GM12878 (cell line): ENCODE measurements around the gene MID1. TPM values are rescaled to one million over a fixed set of nuclear protein-coding genes. Genes with fewer than 3 reads are reported as not detected.

Source experiments
- ATAC-seq: fragments of 200-7000 bp; cut with Tn5 transposase; 3 replicates; pipeline ENCODE4 v1.9.1; 2020; ENCODE audit warnings: mild to moderate bottlenecking, moderate library complexity
- BruUV-seq: library from RNA; stranded (reverse); fragments of 400-500 nt; replicated peaks from 2 replicates; lab custom pipeline; 2021; lab: Mats Ljungman, UMichigan
- CTCF ChIA-PET: fragments of 300-600 bp; sonication (Branson Sonifier 250); formaldehyde crosslinking; extraction: SDS; loops from one replicate; lab custom pipeline; 2021; ENCODE audit warnings: inconsistent platforms; lab: Yijun Ruan, JAX
- POLR2A ChIA-PET: fragments of 350-600 bp; formaldehyde crosslinking; extraction: SDS; loops from one replicate; lab custom pipeline; 2021; ENCODE audit warnings: inconsistent platforms; lab: Charles Lee
- RAD21 ChIA-PET: fragments of 300-600 bp; sonication (Branson Sonifier 250); formaldehyde crosslinking; loops from one replicate; lab custom pipeline; 2023; ENCODE audit warnings: antibody characterized with exemption; ENCODE audit not compliant: unreplicated experiment; lab: Charles Lee
- SMC1A ChIA-PET: fragments of 300-600 bp; sonication (Branson Sonifier 250); formaldehyde crosslinking; loops from one replicate; lab custom pipeline; 2023; ENCODE audit not compliant: unreplicated experiment, uncharacterized antibody; lab: Charles Lee
- DNase-seq: peaks from one replicate; pipeline ENCODE4 v3.0.0-alpha.2; 2011; ENCODE audit warnings: low read depth, low spot score
- FAIRE-seq: peaks from 3 replicates; lab custom pipeline; 2011; peaks lifted over from hg19 to GRCh38; lab: Jason Lieb, UNC
- H2AFZ ChIP-seq: 2 replicates; pipeline ENCODE4 v1.6.0; 2011; ENCODE audit warnings: low read depth, low read length, control low read depth; ENCODE audit not compliant: control insufficient read depth
- H3K27ac ChIP-seq: 2 replicates; pipeline ENCODE4 v1.5.1; 2011; ENCODE audit warnings: control low read depth; ENCODE audit not compliant: control insufficient read depth, insufficient read depth
- H3K27me3 ChIP-seq, 2 experiments: replicated peaks in 1 of 2; 2 replicates each; pipeline versions ENCODE4 v1.6.0 to v1.6.1; 2011; ENCODE audit warnings: low read length in 1 of 2; ENCODE audit not compliant: control insufficient read depth in 2 of 2, insufficient read depth in 2 of 2
- H3K36me3 ChIP-seq, 2 experiments: 2 replicates each; pipeline ENCODE4 v1.5.1; 2011; ENCODE audit warnings: low read length in 1 of 2; ENCODE audit not compliant: control insufficient read depth in 2 of 2, insufficient read depth in 2 of 2
- H3K4me1 ChIP-seq: 2 replicates; pipeline ENCODE4 v1.6.1; 2011; ENCODE audit warnings: mild to moderate bottlenecking, low read length, moderate library complexity, mixed read lengths; ENCODE audit not compliant: control insufficient read depth, insufficient read depth
- H3K4me2 ChIP-seq: 2 replicates; pipeline ENCODE4 v1.6.0; 2011; ENCODE audit warnings: control low read depth; ENCODE audit not compliant: control insufficient read depth, insufficient read depth
- H3K4me3 ChIP-seq: fragments of 200-600 bp; sonication (generic); 2 replicates; pipeline ENCODE4 v1.5.1; 2016
- H3K79me2 ChIP-seq: 2 replicates; pipeline ENCODE4 v1.6.0; 2011; ENCODE audit warnings: low read length; ENCODE audit not compliant: control insufficient read depth, insufficient read depth
- H3K9ac ChIP-seq: 2 replicates; pipeline ENCODE4 v1.8.0; 2011; ENCODE audit warnings: low read length, control low read depth, mixed read lengths; ENCODE audit not compliant: control insufficient read depth, insufficient read depth
- H3K9me3 ChIP-seq: replicated peaks from 3 replicates; pipeline ENCODE4 v1.5.1; 2011; ENCODE audit warnings: mild to moderate bottlenecking, low read length; ENCODE audit not compliant: control insufficient read depth, insufficient read depth
- H4K20me1 ChIP-seq: 2 replicates; pipeline ENCODE4 v1.6.0; 2011; ENCODE audit not compliant: control insufficient read depth, insufficient read depth
- ATF3 ChIP-seq: IDR thresholded peaks from 2 replicates; pipeline ENCODE4 v1.6.1; 2011; ENCODE audit warnings: low read depth, mild to moderate bottlenecking, low read length, moderate library complexity, borderline replicate concordance; ENCODE audit errors: extremely low read depth
- BRCA1 ChIP-seq: IDR thresholded peaks from 2 replicates; pipeline ENCODE4 v1.6.1; 2011; ENCODE audit warnings: low read depth, low read length, improper control_type of control experiment
- ELK1 ChIP-seq: IDR thresholded peaks from 2 replicates; pipeline ENCODE4 v1.6.1; 2012; ENCODE audit warnings: low read depth, low read length, improper control_type of control experiment
- HCFC1 ChIP-seq: fragments of 150-350 bp; IDR thresholded peaks from 2 replicates; pipeline ENCODE4 v1.6.1; 2014; ENCODE audit warnings: low read length
- IRF4 ChIP-seq: IDR thresholded peaks from 2 replicates; pipeline ENCODE4 v1.6.1; 2011; ENCODE audit warnings: low read depth, low read length
- MLLT1 ChIP-seq: fragments of 450-650 bp; IDR thresholded peaks from 2 replicates; pipeline ENCODE4 v1.6.1; 2016; ENCODE audit warnings: mild to moderate bottlenecking
- PML ChIP-seq: IDR thresholded peaks from 2 replicates; pipeline ENCODE4 v1.6.1; 2012; ENCODE audit warnings: low read length, inconsistent platforms
- POU2F2 ChIP-seq: IDR thresholded peaks from 3 replicates; pipeline ENCODE4 v1.6.1; 2011; ENCODE audit warnings: low read depth, mild to moderate bottlenecking, low read length, borderline replicate concordance
- ZNF687 ChIP-seq: fragments of 450-650 bp; IDR thresholded peaks from 2 replicates; pipeline ENCODE4 v1.6.1; 2017; ENCODE audit warnings: mild to moderate bottlenecking, moderate library complexity
- WGBS: methylation state at CpG from one replicate; pipeline ENCODE4 v1.1.6; 2016; ENCODE audit warnings: low lambda C conversion rate; ENCODE audit not compliant: insufficient replicate concordance, insufficient coverage; ENCODE audit errors: missing lambda C conversion rate; 5-methylcytosine and 5-hydroxymethylcytosine counted together
- in situ Hi-C: fragments of 300-500 bp; cut with MboI; formaldehyde crosslinking; loops from 9 replicates; pipeline ENCODE4 v1.14.3; 2018; ENCODE audit warnings: mixed read lengths
- intact Hi-C: fragments of 100-400 bp; cut with micrococcal nuclease; formaldehyde crosslinking; loops from one replicate; pipeline ENCODE4 v1.14.2; 2022; ENCODE audit not compliant: unreplicated experiment
- polyA plus RNA-seq, 11 experiments: library from polyadenylated mRNA; depleted of rRNA in 4 of 11; unstranded in 6 of 11; stranded (reverse) in 5 of 11; fragments of >200 nt; fragmentation: Nextera tagmentation in 4 of 11; fragmentation: Illumina TruSeq in 1 of 11; extraction: Ambion mirVana in 4 of 11; extraction: Trizol in 1 of 11; gene quantifications; 1 replicate in 1 of 11; 2 replicates in 10 of 11; pipeline versions ENCODE4 v1.2.1 to v1.2.3, GENCODE V29; 2011 to 2016; ENCODE audit warnings: inconsistent platforms in 2 of 11, missing spikeins in 2 of 11, low read depth in 1 of 11
- total RNA-seq, 4 experiments: library from RNA; depleted of rRNA in 3 of 4; stranded (reverse); fragments of >200 nt in 3 of 4; fragmentation: Illumina TruSeq in 1 of 4; extraction: Trizol in 1 of 4; gene quantifications; 2 replicates each; pipeline versions ENCODE4 v1.2.1 to v1.2.3, GENCODE V29; 2013 to 2021

MID1 gene
- total and polyA plus RNA-seq, 10 of the 15 experiments (the other 5 are each of a cell fraction or from before 2014, with no cell fraction given) = 0.04 to 0.51 (median 0.14) TPM; not detected in 1

GRCh38 chrX:10633722-10634121, 13.3 kb upstream of the MID1 start:
- 0% methylated on average over 2 of the region's 2 CpGs for WGBS
- ATAC-seq = no peak
- no peaks in the 10 kb centered on the region for H3K4me1 ChIP-seq
- no peak for TF ChIP-seq ELK1
- TF ChIP-seq POU2F2 = no peak
- no peak for TF ChIP-seq IRF4
- TF ChIP-seq HCFC1 = no peak
- POLR2A ChIA-PET = no interaction called here
- RAD21 ChIA-PET = no interaction called here
- CTCF ChIA-PET = no interaction called here
- in situ Hi-C loops = no loop called here
- intact Hi-C loops = no loop called here
- H3K27ac ChIP-seq = no peak overlapping the region
- no peak overlapping the region for H3K4me3 ChIP-seq
- no peaks in the 10 kb centered on the region for H3K27me3 ChIP-seq
- BruUV-seq = no TSS peak
- H3K9me3 ChIP-seq = no peaks in the 10 kb centered on the region
- no peak overlapping the region for H3K9ac ChIP-seq
- DNase-seq = no peak
- SMC1A ChIA-PET = no interaction called here
- FAIRE-seq = no peak
- H3K4me2 ChIP-seq = no peak overlapping the region
- H2AFZ ChIP-seq = no peak overlapping the region
- no peaks in the 10 kb centered on the region for H3K79me2 ChIP-seq
- H4K20me1 ChIP-seq = no peaks in the 10 kb centered on the region
- H3K36me3 ChIP-seq = no peaks in the 10 kb centered on the region

- Histone ChIP-seq H3K4me2 (no peak overlapping the region), H3K4me3 (no peak overlapping the region), H3K36me3 (no peaks in the 10 kb centered on the region), H3K27me3 (no peaks in the 10 kb centered on the region), H3K9ac (no peak overlapping the region), H2AFZ (no peak overlapping the region), H4K20me1 (no peaks in the 10 kb centered on the region), H3K4me1 (no peaks in the 10 kb centered on the region), H3K9me3 (no peaks in the 10 kb centered on the region), H3K27ac (no peak overlapping the region), H3K79me2 (no peaks in the 10 kb centered on the region)
- FAIRE-seq = no peak
- no TSS peak for BruUV-seq
- ChIA-PET SMC1A (interaction anchor here (1.5 kb wide), 1 partner anchor 441 kb away, joined by 7 read pairs; no protein-coding TSS in a partner anchor), CTCF (interaction anchor here (1.2 to 2.1 kb wide), 3 partner anchors 15 to 441 kb away, joined by 3 to 6 read pairs (median 4); no protein-coding TSS in a partner anchor), RAD21 (interaction anchor here (1.4 kb wide), 1 partner anchor 441 kb away, joined by 4 read pairs; no protein-coding TSS in a partner anchor), POLR2A (no interaction called here)
- in situ Hi-C loops (no loop called here), intact Hi-C loops (no loop called here)
- DNase-seq = no peak
- WGBS = 31% methylated on average over 7 of the region's 7 CpGs
- ATAC-seq = no peak
- TF ChIP-seq PML (no peak), MLLT1 (no peak), ZNF687 (no peak), ATF3 (no peak), BRCA1 (no peak)
These were observed 11.2 kb upstream of the MID1 start for GRCh38 chrX:10631416-10632145.
